ENCODE data around the gene ULK2. TPM values are rescaled to one million over a fixed set of nuclear protein-coding genes. Genes with fewer than 3 reads are reported as not detected.

The ULK2 gene
- total RNA-seq, 1 experiment from 2014 or later: 30.2 TPM

DNA sequence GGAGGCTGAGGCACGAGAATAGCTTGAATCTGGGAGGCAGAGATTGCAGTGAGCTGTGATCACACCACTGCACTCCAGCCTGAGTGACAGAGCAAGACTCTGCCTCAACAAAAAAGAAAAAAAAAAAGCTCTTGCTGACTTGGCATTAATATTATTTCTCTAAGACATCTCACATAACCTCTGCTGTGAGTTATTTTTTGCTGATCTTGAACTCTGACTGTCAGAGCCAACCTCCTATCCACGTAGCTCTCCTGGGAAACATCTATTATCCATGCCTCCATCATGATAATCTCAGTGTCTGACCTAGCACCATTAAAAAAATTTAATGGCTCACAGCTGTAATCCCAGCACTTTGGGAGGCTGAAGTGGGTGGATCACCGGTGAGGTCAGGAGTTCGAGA lies 12.7 kb upstream of the ULK2 start:
- H3F3A ChIP-seq (ENCODE audit: low read length, unreplicated experiment): no peaks in the 10 kb centered on the region
- H3K36me3 ChIP-seq (ENCODE audit: low read depth, low read length): no peaks in the 10 kb centered on the region
- H3K9ac ChIP-seq (ENCODE audit: low read length): no peak overlapping the region
- no peak for DNase-seq
- no peak overlapping the region for H3K27ac ChIP-seq (ENCODE audit: low read length)
- TF ChIP-seq CTCF (conservative IDR thresholded peaks at IDR 0.05; ENCODE audit: low read depth, low read length) (no peak), EZH2 (IDR thresholded peaks at IDR 0.05; ENCODE audit: low read length, unreplicated experiment) (no peak), EZH2phosphoT487 (IDR thresholded peaks at IDR 0.05; ENCODE audit: borderline replicate concordance, low read length) (no peak)
- no peaks in the 10 kb centered on the region for H3K9me2 ChIP-seq (replicated peaks; ENCODE audit: low read length)
- ChIA-PET POLR2A (ENCODE audit: unreplicated experiment) (no interaction called here), CTCF (no interaction called here)
- ATAC-seq: no peak
- H3K4me3 ChIP-seq (ENCODE audit: low read length): no peak overlapping the region
- H3K27me3 ChIP-seq (ENCODE audit: low read length): no peaks in the 10 kb centered on the region
- no peaks in the 10 kb centered on the region for H3K9me3 ChIP-seq (ENCODE audit: low read length)
- intact Hi-C loops (cut with micrococcal nuclease): no loop called here
- H2AFZ ChIP-seq (ENCODE audit: low read length): no peak overlapping the region
- BruUV-seq (replicated peaks): no TSS peak
- H4K20me1 ChIP-seq (ENCODE audit: low read length): no peaks in the 10 kb centered on the region
- H3K4me1 ChIP-seq (ENCODE audit: insufficient read depth, low read length): no peaks in the 10 kb centered on the region
- no peaks in the 10 kb centered on the region for H3K79me2 ChIP-seq (ENCODE audit: low read length)
- no peak overlapping the region for H3K4me2 ChIP-seq (ENCODE audit: low read length)

DNA sequence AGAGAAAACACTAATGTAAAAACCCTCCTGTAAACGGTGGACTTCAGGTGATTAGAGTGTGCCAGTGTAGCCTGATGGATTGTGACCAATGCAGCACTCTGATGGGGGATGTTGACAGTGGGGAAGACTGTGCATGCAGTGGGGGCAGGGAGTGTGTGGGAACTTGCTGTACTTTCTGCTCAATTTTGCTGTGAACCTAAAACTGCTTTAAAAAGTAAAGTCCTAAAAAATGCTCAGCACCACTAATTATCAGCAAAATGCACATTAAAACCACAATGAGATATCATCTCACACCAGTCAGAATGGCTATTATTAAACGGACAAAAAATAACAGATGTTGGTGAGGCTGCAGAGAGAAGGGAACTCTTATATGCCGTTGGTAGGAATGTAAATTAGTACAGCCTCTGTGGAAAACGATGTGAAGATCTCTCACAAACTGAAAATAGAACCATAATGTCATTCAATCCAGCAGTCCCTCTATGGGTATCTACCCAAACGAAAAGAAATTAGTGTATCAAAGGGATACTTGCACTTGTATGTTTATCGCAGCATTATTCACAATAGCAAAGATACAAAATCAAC lies 9.7 kb upstream of the ULK2 start:
- Histone ChIP-seq H3K4me2 (ENCODE audit: low read length) (no peak overlapping the region), H3K27ac (ENCODE audit: low read length) (no peak overlapping the region), H3K9ac (ENCODE audit: low read length) (no peak overlapping the region), H4K20me1 (ENCODE audit: low read length) (no peaks in the 10 kb centered on the region), H3K27me3 (ENCODE audit: low read length) (no peaks in the 10 kb centered on the region), H3K79me2 (ENCODE audit: low read length) (no peaks in the 10 kb centered on the region), H3K9me2 (replicated peaks; ENCODE audit: low read length) (no peaks in the 10 kb centered on the region), H3K4me3 (ENCODE audit: low read length) (no peak overlapping the region), H2AFZ (ENCODE audit: low read length) (no peak overlapping the region), H3K4me1 (ENCODE audit: insufficient read depth, low read length) (no peaks in the 10 kb centered on the region), H3K9me3 (ENCODE audit: low read length) (no peaks in the 10 kb centered on the region), H3F3A (ENCODE audit: low read length, unreplicated experiment) (no peaks in the 10 kb centered on the region), H3K36me3 (ENCODE audit: low read depth, low read length) (no peaks in the 10 kb centered on the region)
- ChIA-PET POLR2A (ENCODE audit: unreplicated experiment) (no interaction called here), CTCF (no interaction called here)
- DNase-seq (no peak), ATAC-seq (no peak)
- intact Hi-C loops (cut with micrococcal nuclease): no loop called here
- TF ChIP-seq EZH2phosphoT487 (IDR thresholded peaks at IDR 0.05; ENCODE audit: borderline replicate concordance, low read length): no peak
- no peak for TF ChIP-seq CTCF (conservative IDR thresholded peaks at IDR 0.05; ENCODE audit: low read depth, low read length)
- no peak for TF ChIP-seq EZH2 (IDR thresholded peaks at IDR 0.05; ENCODE audit: low read length, unreplicated experiment)
- no TSS peak for BruUV-seq (replicated peaks)

GRCh38 chr17:19876529-19877161 lies 8.9 kb upstream of the ULK2 start:
- no peak overlapping the region for H3K4me2 ChIP-seq (ENCODE audit: low read length)
- DNase-seq (no peak), ATAC-seq (no peak)
- no TSS peak for BruUV-seq (replicated peaks)
- H3K4me3 ChIP-seq (ENCODE audit: low read length): no peak overlapping the region
- H2AFZ ChIP-seq (ENCODE audit: low read length): no peak overlapping the region
- H3K9ac ChIP-seq (ENCODE audit: low read length): no peak overlapping the region
- no peak overlapping the region for H3K27ac ChIP-seq (ENCODE audit: low read length)
- no peaks in the 10 kb centered on the region for H3K9me3 ChIP-seq (ENCODE audit: low read length)
- POLR2A ChIA-PET (ENCODE audit: unreplicated experiment): no interaction called here
- H3K4me1 ChIP-seq (ENCODE audit: insufficient read depth, low read length): no peaks in the 10 kb centered on the region
- H3K79me2 ChIP-seq (ENCODE audit: low read length): no peaks in the 10 kb centered on the region
- CTCF ChIA-PET: no interaction called here
- no peaks in the 10 kb centered on the region for H4K20me1 ChIP-seq (ENCODE audit: low read length)
- H3F3A ChIP-seq (ENCODE audit: low read length, unreplicated experiment): no peaks in the 10 kb centered on the region
- intact Hi-C loops (cut with micrococcal nuclease): no loop called here
- no peaks in the 10 kb centered on the region for H3K9me2 ChIP-seq (replicated peaks; ENCODE audit: low read length)
- TF ChIP-seq CTCF (conservative IDR thresholded peaks at IDR 0.05; ENCODE audit: low read depth, low read length) (no peak), EZH2 (IDR thresholded peaks at IDR 0.05; ENCODE audit: low read length, unreplicated experiment) (no peak), EZH2phosphoT487 (IDR thresholded peaks at IDR 0.05; ENCODE audit: borderline replicate concordance, low read length) (no peak)
- no peaks in the 10 kb centered on the region for H3K36me3 ChIP-seq (ENCODE audit: low read depth, low read length)
- no peaks in the 10 kb centered on the region for H3K27me3 ChIP-seq (ENCODE audit: low read length)

Measured in PC-3 (cell line).